ENCODE results near the gene FBXO34. TPM values are rescaled to one million over a fixed set of nuclear protein-coding genes. Genes with fewer than 3 reads are reported as not detected.

The FBXO34 gene
- total and polyA plus RNA-seq, 2 experiments from 2014 or later = 27.5 to 45.9 TPM

DNA sequence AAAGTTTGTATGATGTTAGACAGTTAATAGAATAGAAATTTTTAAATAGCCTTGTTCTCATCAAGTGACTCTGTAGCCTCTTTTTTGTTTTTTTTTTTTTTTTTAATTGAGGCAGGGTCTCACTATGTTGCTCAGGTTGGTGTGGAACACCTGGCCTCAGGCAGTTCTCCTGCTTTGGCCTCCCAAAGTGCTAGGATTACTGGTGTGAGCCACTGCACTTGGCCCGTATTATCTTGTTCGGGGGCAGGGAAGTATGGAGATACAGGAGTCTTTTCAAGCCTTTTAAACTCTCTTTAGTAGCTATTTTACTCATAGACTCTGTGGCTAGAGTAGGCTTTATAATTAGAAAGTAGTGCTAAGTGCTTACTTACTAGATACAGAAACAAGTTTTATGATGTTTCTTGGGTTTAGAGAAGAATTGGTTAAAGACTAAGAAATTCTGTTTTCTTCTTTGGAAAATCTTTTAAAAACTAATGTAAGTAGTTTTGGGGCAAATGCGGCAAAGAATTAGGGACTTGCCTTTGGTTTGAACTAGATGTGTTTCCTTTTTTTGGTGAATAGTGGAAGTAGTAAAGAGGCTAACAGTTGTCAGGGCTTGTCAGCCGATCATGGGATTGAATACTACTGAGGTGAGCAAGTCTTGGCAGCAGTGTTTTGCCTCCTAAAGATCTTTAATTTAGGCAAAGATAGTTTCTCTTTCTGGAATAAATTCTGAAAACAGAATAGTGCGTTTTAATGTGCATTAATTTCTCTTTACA lies 31.3 kb downstream of the FBXO34 start:
- Histone ChIP-seq H3K4me3 (no peak overlapping the region), H3K27ac (no peak overlapping the region), H4K20me1 (ENCODE audit: insufficient read depth, poor library complexity, severe bottlenecking) (peaks cover 26% of the 10 kb centered on the region), H3K36me3 (replicated peaks; ENCODE audit: insufficient read depth, low read depth) (no peaks in the 10 kb centered on the region), H3K4me1 (ENCODE audit: insufficient read depth) (peaks cover 16% of the 10 kb centered on the region), H3K27me3 (no peaks in the 10 kb centered on the region), H3K9me3 (ENCODE audit: low read depth) (no peaks in the 10 kb centered on the region), H3K79me2 (peaks cover 98% of the 10 kb centered on the region), H3K4me2 (no peak overlapping the region), H3K9me2 (replicated peaks; ENCODE audit: insufficient read depth) (no peaks in the 10 kb centered on the region), H2AFZ (no peak overlapping the region)
- TF ChIP-seq EZH2phosphoT487 (IDR thresholded peaks at IDR 0.05; ENCODE audit: low read depth, severe bottlenecking, unreplicated experiment) (no peak), EZH2 (IDR thresholded peaks at IDR 0.05; ENCODE audit: borderline replicate concordance) (no peak)
- TF ChIP-seq, protein P1, sequence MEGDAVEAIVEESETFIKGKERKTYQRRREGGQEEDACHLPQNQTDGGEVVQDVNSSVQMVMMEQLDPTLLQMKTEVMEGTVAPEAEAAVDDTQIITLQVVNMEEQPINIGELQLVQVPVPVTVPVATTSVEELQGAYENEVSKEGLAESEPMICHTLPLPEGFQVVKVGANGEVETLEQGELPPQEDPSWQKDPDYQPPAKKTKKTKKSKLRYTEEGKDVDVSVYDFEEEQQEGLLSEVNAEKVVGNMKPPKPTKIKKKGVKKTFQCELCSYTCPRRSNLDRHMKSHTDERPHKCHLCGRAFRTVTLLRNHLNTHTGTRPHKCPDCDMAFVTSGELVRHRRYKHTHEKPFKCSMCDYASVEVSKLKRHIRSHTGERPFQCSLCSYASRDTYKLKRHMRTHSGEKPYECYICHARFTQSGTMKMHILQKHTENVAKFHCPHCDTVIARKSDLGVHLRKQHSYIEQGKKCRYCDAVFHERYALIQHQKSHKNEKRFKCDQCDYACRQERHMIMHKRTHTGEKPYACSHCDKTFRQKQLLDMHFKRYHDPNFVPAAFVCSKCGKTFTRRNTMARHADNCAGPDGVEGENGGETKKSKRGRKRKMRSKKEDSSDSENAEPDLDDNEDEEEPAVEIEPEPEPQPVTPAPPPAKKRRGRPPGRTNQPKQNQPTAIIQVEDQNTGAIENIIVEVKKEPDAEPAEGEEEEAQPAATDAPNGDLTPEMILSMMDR (IDR thresholded peaks at IDR 0.05; ENCODE audit: poor library complexity) = no peak
- WGBS (ENCODE audit: low lambda C conversion rate, missing lambda C conversion rate) = 75% methylated on average over 5 of the region's 5 CpGs
- DNase-seq (ENCODE audit: low spot score) = no peak

DNA sequence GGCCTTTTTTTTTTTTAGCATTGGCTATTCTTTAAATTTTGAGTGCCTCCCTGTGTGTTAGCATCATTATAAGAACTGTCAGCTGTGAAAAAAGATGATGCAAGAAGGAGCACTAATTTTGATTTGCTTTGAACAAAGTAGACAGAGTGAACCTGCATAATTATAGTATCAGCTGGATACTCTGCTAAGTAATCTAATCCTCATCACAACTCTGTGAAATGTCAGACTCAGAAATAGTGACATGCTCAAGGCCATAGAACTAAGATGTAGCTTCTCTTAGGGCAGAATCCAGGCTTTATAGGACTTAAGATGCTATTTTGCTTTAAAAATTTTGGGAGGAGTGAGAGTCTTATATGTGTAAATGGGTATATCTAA lies 31.9 kb downstream of the FBXO34 start:
- no peaks in the 10 kb centered on the region for H3K9me2 ChIP-seq (replicated peaks; ENCODE audit: insufficient read depth)
- no peak overlapping the region for H3K27ac ChIP-seq
- H3K4me1 ChIP-seq (ENCODE audit: insufficient read depth) = peaks cover 16% of the 10 kb centered on the region
- H2AFZ ChIP-seq = no peak overlapping the region
- TF ChIP-seq EZH2 (IDR thresholded peaks at IDR 0.05; ENCODE audit: borderline replicate concordance) = no peak
- H3K27me3 ChIP-seq = no peaks in the 10 kb centered on the region
- no peaks in the 10 kb centered on the region for H3K36me3 ChIP-seq (replicated peaks; ENCODE audit: insufficient read depth, low read depth)
- H3K9me3 ChIP-seq (ENCODE audit: low read depth) = no peaks in the 10 kb centered on the region
- no peak overlapping the region for H3K4me3 ChIP-seq
- peaks cover 26% of the 10 kb centered on the region for H4K20me1 ChIP-seq (ENCODE audit: insufficient read depth, poor library complexity, severe bottlenecking)
- H3K4me2 ChIP-seq = no peak overlapping the region
- DNase-seq (ENCODE audit: low spot score) = no peak
- H3K79me2 ChIP-seq = peaks cover 100% of the 10 kb centered on the region

DNA sequence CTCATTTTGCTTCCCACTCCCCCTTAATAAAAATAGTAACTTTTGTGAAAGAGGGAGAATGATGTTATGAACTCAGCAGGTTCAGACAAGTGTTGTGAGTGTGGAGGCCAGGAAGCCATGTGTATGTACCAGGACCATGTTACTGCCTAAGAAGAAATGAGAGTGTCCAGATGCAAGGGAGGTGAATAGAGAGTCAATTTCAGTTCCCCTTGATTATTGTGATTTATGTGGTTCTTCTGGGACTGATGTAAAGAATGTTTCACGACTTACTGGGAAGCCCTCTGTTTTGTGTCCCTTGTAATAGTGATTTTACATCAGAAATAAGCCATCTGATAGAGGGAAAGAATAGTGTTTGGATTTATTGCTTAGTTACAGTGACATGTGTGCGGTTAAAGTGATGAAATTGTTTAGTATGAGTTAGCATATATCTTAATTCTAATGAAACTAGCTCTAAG lies 32.5 kb downstream of the FBXO34 start:
- TF ChIP-seq, protein P1 (IDR thresholded peaks at IDR 0.05; ENCODE audit: poor library complexity) = no peak
- TF ChIP-seq EZH2 (IDR thresholded peaks at IDR 0.05; ENCODE audit: borderline replicate concordance) (no peak), EZH2phosphoT487 (IDR thresholded peaks at IDR 0.05; ENCODE audit: low read depth, severe bottlenecking, unreplicated experiment) (no peak)
- H3K4me1 ChIP-seq (ENCODE audit: insufficient read depth) = peaks cover 16% of the 10 kb centered on the region
- WGBS (ENCODE audit: low lambda C conversion rate, missing lambda C conversion rate) = 59% methylated on average over 2 of the region's 2 CpGs
- peaks cover 100% of the 10 kb centered on the region for H3K79me2 ChIP-seq
- no peak overlapping the region for H3K4me3 ChIP-seq
- H3K9me3 ChIP-seq (ENCODE audit: low read depth) = no peaks in the 10 kb centered on the region
- H3K27ac ChIP-seq = peak overlapping the region; percentile 1
- no peak for DNase-seq (ENCODE audit: low spot score)
- no peaks in the 10 kb centered on the region for H3K9me2 ChIP-seq (replicated peaks; ENCODE audit: insufficient read depth)
- no peaks in the 10 kb centered on the region for H3K36me3 ChIP-seq (replicated peaks; ENCODE audit: insufficient read depth, low read depth)
- H4K20me1 ChIP-seq (ENCODE audit: insufficient read depth, poor library complexity, severe bottlenecking) = peaks cover 26% of the 10 kb centered on the region
- H2AFZ ChIP-seq = no peak overlapping the region
- no peak overlapping the region for H3K4me2 ChIP-seq
- H3K27me3 ChIP-seq = no peaks in the 10 kb centered on the region

DNA sequence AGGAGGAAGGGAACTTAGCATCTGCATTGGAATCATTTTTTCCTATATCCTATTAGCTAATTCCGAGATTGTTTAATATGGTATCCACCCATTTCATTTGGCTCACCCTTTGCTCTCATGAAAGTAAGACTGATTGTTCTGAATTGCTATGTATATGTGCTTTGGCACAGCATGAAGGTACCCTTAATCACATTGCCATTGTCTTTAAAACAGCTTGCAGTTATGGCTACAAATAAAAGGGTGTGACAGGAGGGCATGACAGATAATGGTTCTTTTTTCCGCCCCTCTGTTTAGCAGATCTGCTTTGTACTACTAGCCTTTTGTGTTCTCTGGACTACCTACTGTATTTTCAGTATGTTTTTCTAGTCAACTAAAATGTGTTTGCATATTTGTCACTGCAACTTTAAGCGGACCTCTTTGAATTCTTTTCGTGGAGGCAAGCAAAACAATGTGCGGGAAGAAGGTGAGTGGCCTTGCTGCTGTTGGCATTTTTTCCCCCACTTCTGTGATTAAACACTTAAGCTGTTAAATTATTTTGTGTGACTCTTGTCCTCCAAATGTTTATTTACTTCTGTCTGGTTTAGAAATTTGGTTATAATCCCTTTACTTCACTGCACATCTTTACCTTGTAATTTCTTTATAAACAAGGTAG lies 35.8 kb downstream of the FBXO34 start:
- no peak for DNase-seq (ENCODE audit: low spot score)
- H3K9me2 ChIP-seq (replicated peaks; ENCODE audit: insufficient read depth) = no peaks in the 10 kb centered on the region
- peaks cover 91% of the 10 kb centered on the region for H3K79me2 ChIP-seq
- H3K4me2 ChIP-seq = no peak overlapping the region
- TF ChIP-seq, protein P1 (IDR thresholded peaks at IDR 0.05; ENCODE audit: poor library complexity) = no peak
- TF ChIP-seq EZH2 (IDR thresholded peaks at IDR 0.05; ENCODE audit: borderline replicate concordance) (no peak), EZH2phosphoT487 (IDR thresholded peaks at IDR 0.05; ENCODE audit: low read depth, severe bottlenecking, unreplicated experiment) (no peak)
- H3K27ac ChIP-seq = peak overlapping the region; percentile 27
- H3K4me3 ChIP-seq = no peak overlapping the region
- no peak overlapping the region for H2AFZ ChIP-seq
- no peaks in the 10 kb centered on the region for H3K36me3 ChIP-seq (replicated peaks; ENCODE audit: insufficient read depth, low read depth)
- no peaks in the 10 kb centered on the region for H3K27me3 ChIP-seq
- peaks cover 26% of the 10 kb centered on the region for H3K4me1 ChIP-seq (ENCODE audit: insufficient read depth)
- H4K20me1 ChIP-seq (ENCODE audit: insufficient read depth, poor library complexity, severe bottlenecking) = peaks cover 23% of the 10 kb centered on the region
- H3K9me3 ChIP-seq (ENCODE audit: low read depth) = no peaks in the 10 kb centered on the region
- WGBS (ENCODE audit: low lambda C conversion rate, missing lambda C conversion rate) = 62% methylated on average over 5 of the region's 5 CpGs

Data from hepatocyte (in vitro differentiated cells).